Heart right ventricle (tissue), 16 donors: ENCODE results near the gene ANP32B. TPM values are rescaled to one million over a fixed set of nuclear protein-coding genes. Genes with fewer than 3 reads are reported as not detected.

ENCODE experiments used
- ATAC-seq, 8 donors: fragments of 200-7000 bp; cut with Tn5 transposase; one replicate each; pipeline ENCODE4 v1.9.1; 2020; ENCODE audit warnings: mild to moderate bottlenecking in 8 of 8, moderate library complexity in 8 of 8, moderate number of reproducible peaks in 1 of 8
- DNase-seq, 2 donors: peaks; one replicate each; pipeline ENCODE4 v3.0.0-alpha.2; 2020
- H3K27ac ChIP-seq, 10 donors: fragments of 200-600 bp; sonication (generic) in 2 of 10; one replicate each; pipeline versions ENCODE4 v1.5.0 to v1.8.0; 2020 to 2022; ENCODE audit warnings: mild to moderate bottlenecking in 3 of 10
- H3K27me3 ChIP-seq, 7 donors: fragments of 200-600 bp; one replicate each; pipeline ENCODE4 v1.8.0; 2021 to 2022; ENCODE audit warnings: mild to moderate bottlenecking in 2 of 7
- H3K36me3 ChIP-seq, 9 donors: fragments of 200-600 bp; sonication (generic) in 1 of 9; one replicate each; pipeline versions ENCODE4 v1.5.0 to v1.8.0; 2020 to 2022; ENCODE audit warnings: mild to moderate bottlenecking in 2 of 9
- H3K4me1 ChIP-seq, 9 donors: fragments of 200-600 bp; sonication (generic) in 1 of 9; one replicate each; pipeline versions ENCODE4 v1.5.0 to v1.8.0; 2020 to 2022; ENCODE audit warnings: mild to moderate bottlenecking in 4 of 9
- H3K4me3 ChIP-seq, 10 donors: fragments of 200-600 bp; sonication (generic) in 2 of 10; one replicate each; pipeline versions ENCODE4 v1.5.0 to v1.8.0; 2020 to 2022; ENCODE audit warnings: mild to moderate bottlenecking in 7 of 10, moderate library complexity in 2 of 10
- H3K9me3 ChIP-seq, 11 donors: fragments of 200-600 bp in 10 of 11; sonication (generic) in 2 of 11; one replicate each; pipeline versions ENCODE4 v1.5.0 to v1.8.0; 2013 to 2022; ENCODE audit warnings: mild to moderate bottlenecking in 2 of 11, control low read depth in 1 of 11, moderate library complexity in 1 of 11
- CTCF ChIP-seq, 9 donors: fragments of 200-600 bp; sonication (generic) in 2 of 9; IDR thresholded peaks; one replicate each; pipeline versions ENCODE4 v1.5.0 to v1.8.0; 2021 to 2022; ENCODE audit warnings: antibody characterized with exemption in 9 of 9, mild to moderate bottlenecking in 5 of 9, moderate library complexity in 1 of 9
- WGBS, 2 donors: extraction: QIAGEN DNeasy Blood & Tissue Kit; methylation state at CpG; one replicate each; pipeline ENCODE4 v1.1.7; 2013; ENCODE audit warnings: inconsistent platforms in 1 of 2; 5-methylcytosine and 5-hydroxymethylcytosine counted together
- intact Hi-C, 10 donors: fragments of 100-400 bp; cut with DNase I; formaldehyde crosslinking; loops; one replicate each; pipeline versions ENCODE4 v1.11.1 to v1.14.2; 2022
- polyA plus RNA-seq, 2 donors: library from polyadenylated mRNA; stranded (reverse); fragments of 200-250 nt; gene quantifications; one replicate each; pipeline ENCODE4 v1.2.3, GENCODE V29; 2013
- total RNA-seq, 10 donors: library from RNA; stranded (reverse); fragmentation: NEBNext Ultra II Directional in 3 of 10; extraction: Animal tissue kit (Norgen Biotek cat#: 25700) in 3 of 10; gene quantifications; one replicate each; pipeline versions ENCODE4 v1.2.1 to v1.2.4, GENCODE V29; 2021 to 2023
- donor health status: Arrhythmogenic right ventricular cardiomyopathy.
- donor health status: ischemic (EF 13 %, LVEDD 7.1; RV severe dilation, severe dysfunction).
- donor health status: healthy with polysubstance abuse.
- donor health status: DM: no; HTN: yes; CAD: no.
- donor health status: DM: no; HTN: no; CAD: no.
- donor health status: ischemic (EF 25% LVEDD 6.9; RV normal size, moderate dysfunction).
- donor health status: ischemic (EF 25% LVEDD 5.7; RV mildly dilated, moderate dysfunction).
- donor health status: healthy.
- donor health status: DM: yes; HTN: yes; CAD: no.
- donor health status: Ischemic cardiomyopathy.
- donor health status: ischemic (EF 35%, LVEDD 5.7; RV mildly dilated, moderate dysfunction).
- donor health status: nonischemic (EF 11% LVEDD 7.7; RV severe dilation, severe dysfunction).
- donor health status: DM: yes; HTN: yes; CAD: no.
- donor health status: PGD.
- donor health status: ischemic (EF 29% LVEDD 5.4; RV normal size, mild dysfunction).
- donor health status: nonischemic (EF 23%, LVEDD 6.1; RV moderate dilation, normal function).

Gene ANP32B
- total and polyA plus RNA-seq, 12 donors = 48.2 to 69.3 (median 61.2) TPM

GRCh38 chr9:98002808-98003207, 19.7 kb downstream of the ANP32B start:
- WGBS, 2 donors = 44 to 73% methylated on average over 2 of the region's 2 CpGs
- Histone ChIP-seq H3K36me3 (peaks cover 0 to 97% (median 40%) of the 10 kb centered on the region in 9 donors), H3K27me3 (no peaks in the 10 kb centered on the region), H3K9me3 (no peaks in the 10 kb centered on the region), H3K4me1 (peaks cover 0 to 31% (median 12%) of the 10 kb centered on the region in 9 donors), H3K4me3 (no peak overlapping the region), H3K27ac (peak overlapping the region in 2 of 10 donors; percentile 20 to 28)
- ATAC-seq (peak in 1 of 8 donors; percentile 19), DNase-seq (no peak)
- intact Hi-C loops = no loop called here
- TF ChIP-seq CTCF (IDR thresholded peaks at IDR 0.05) = no peak

DNA sequence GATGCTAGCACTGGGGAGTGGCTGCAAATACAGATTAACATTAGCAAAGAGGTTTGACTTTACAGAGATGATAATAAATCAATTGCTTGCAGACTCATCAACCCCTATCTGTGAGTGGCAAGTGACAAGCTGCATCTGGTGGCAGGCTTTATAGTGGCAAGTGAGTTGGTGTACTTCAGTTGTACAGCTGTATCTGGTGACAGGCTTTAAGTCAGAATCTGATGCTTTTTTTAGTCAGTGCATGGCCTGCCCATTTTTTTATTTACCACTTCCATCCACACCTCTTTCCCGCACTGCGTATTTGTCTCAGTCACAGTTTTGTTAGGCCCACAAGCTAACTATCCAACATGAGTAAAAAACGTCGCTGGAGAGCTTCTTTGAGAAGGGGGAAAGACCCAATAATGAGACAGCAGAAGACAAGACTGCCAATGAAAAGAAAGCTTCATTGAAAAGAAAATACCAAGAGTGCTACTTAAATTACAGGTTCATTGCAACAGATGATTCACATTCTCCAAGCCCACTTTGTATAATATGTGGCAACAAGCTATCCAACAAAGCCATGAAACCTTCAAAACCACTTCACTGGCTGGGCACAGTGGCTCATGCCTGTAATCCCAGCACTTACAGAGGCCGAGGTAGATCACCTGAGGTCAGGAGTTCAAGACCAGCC, 23.1 kb downstream of the ANP32B start:
- ATAC-seq (peak in 1 of 8 donors; percentile 48), DNase-seq (no peak)
- no peaks in the 10 kb centered on the region for H3K9me3 ChIP-seq
- no peak overlapping the region for H3K4me3 ChIP-seq
- intact Hi-C loops = no loop called here
- H3K27ac ChIP-seq = no peak overlapping the region
- peaks cover 7 to 40% (median 21%) of the 10 kb centered on the region in 9 donors for H3K4me1 ChIP-seq
- no peak for TF ChIP-seq CTCF (IDR thresholded peaks at IDR 0.05)
- H3K36me3 ChIP-seq = peaks cover 0 to 100% (median 36%) of the 10 kb centered on the region in 9 donors
- 62 to 78% methylated on average over 5 of the region's 5 CpGs for WGBS, 2 donors
- no peaks in the 10 kb centered on the region for H3K27me3 ChIP-seq

DNA sequence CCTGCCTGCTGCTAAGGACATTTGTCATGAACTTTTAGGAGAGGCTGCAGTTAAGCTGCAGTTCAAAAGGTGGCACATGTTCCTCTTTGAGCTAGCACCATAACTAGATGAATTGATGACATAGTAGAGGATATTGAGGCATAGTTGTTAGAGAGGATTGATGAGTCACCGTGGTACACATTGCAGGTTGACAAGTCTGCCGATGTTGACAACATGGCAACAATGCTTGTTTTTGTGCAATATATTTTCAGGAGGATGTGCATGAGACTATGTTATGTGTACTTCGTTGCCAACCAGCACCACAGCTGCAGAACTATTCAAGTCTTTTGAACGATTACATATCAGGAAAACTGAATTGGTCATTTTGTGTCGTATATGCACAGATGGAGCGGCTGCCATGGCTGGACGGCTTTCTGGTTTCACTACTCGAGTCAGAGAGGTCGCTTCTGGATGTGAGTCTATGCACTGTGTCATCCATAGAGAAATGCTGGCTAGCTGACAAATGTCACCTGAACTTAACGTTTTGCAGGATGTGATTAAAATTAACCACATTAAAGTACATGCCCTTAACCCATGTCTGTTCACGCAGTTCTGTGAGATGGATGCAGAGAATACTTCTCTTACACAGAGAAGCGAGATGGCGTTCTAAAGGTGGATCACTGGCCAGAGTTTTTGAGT, 24.2 kb downstream of the ANP32B start:
- peaks cover 0 to 100% (median 29%) of the 10 kb centered on the region in 9 donors for H3K36me3 ChIP-seq
- H3K4me3 ChIP-seq = no peak overlapping the region
- intact Hi-C loops = no loop called here
- no peaks in the 10 kb centered on the region for H3K9me3 ChIP-seq
- TF ChIP-seq CTCF (IDR thresholded peaks at IDR 0.05) = no peak
- peaks cover 7 to 38% (median 21%) of the 10 kb centered on the region in 9 donors for H3K4me1 ChIP-seq
- 78 to 79% methylated on average over 13 of the region's 13 CpGs for WGBS, 2 donors
- no peaks in the 10 kb centered on the region for H3K27me3 ChIP-seq
- DNase-seq (no peak), ATAC-seq (no peak)
- H3K27ac ChIP-seq = no peak overlapping the region

GRCh38 chr9:98008764-98009163, 25.6 kb downstream of the ANP32B start:
- DNase-seq (no peak), ATAC-seq (no peak)
- peaks cover 5 to 28% (median 18%) of the 10 kb centered on the region in 9 donors for H3K4me1 ChIP-seq
- no peaks in the 10 kb centered on the region for H3K9me3 ChIP-seq
- no peaks in the 10 kb centered on the region for H3K27me3 ChIP-seq
- intact Hi-C loops = no loop called here
- H3K36me3 ChIP-seq = peaks cover 0 to 100% (median 40%) of the 10 kb centered on the region in 9 donors
- 81 to 90% methylated on average over 3 of the region's 3 CpGs for WGBS, 2 donors
- H3K4me3 ChIP-seq = no peak overlapping the region
- no peak overlapping the region for H3K27ac ChIP-seq
- TF ChIP-seq CTCF (IDR thresholded peaks at IDR 0.05) = no peak
